Astrocyte (in vitro differentiated cells and primary cell): ENCODE measurements around the gene PRMT2.

Source experiments
- CTCF ChIP-seq: IDR thresholded peaks from 2 replicates; pipeline ENCODE4 v1.5.1; 2011; ENCODE audit warnings: low read depth, mild to moderate bottlenecking, inconsistent platforms, low read length, moderate library complexity; ENCODE audit not compliant: insufficient read depth
- EZH2 ChIP-seq: IDR thresholded peaks from 2 replicates; pipeline ENCODE4 v1.6.1; 2012; ENCODE audit warnings: mild to moderate bottlenecking, low read length, inconsistent platforms; ENCODE audit not compliant: insufficient read depth

- TF ChIP-seq CTCF (no peak), EZH2 (no peak)
Measured at GRCh38 chr21:46633566-46633965, 1.9 kb upstream of the PRMT2 start.
